ENCODE data around the gene UCP3. TPM values are rescaled to one million over a fixed set of nuclear protein-coding genes. Genes with fewer than 3 reads are reported as not detected.

UCP3 gene
- total and polyA plus RNA-seq, 10 of the 15 experiments (the other 5 are each of a cell fraction or from before 2014, with no cell fraction given) = 0.02 to 1.9 (median 0.94) TPM

- H3K9me3 ChIP-seq (replicated peaks; ENCODE audit: control insufficient read depth, insufficient read depth, low read length) = no peaks in the 10 kb centered on the region
- no peak overlapping the region for H3K4me3 ChIP-seq
- ChIA-PET CTCF (no interaction called here), POLR2A (interaction anchor here (0.5 kb wide), 1 partner anchor 30 kb away, joined by 4 read pairs; no protein-coding TSS in a partner anchor), RAD21 (ENCODE audit: unreplicated experiment) (no interaction called here), SMC1A (ENCODE audit: uncharacterized antibody, unreplicated experiment) (no interaction called here)
- peaks cover 0 to 1% of the 10 kb centered on the region in 2 experiments; a peak in 1 of 4 replicates for H3K36me3 ChIP-seq (ENCODE audit: control insufficient read depth in 2 of 2, insufficient read depth in 2 of 2, low read length in 1 of 2)
- no peak overlapping the region for H3K9ac ChIP-seq (ENCODE audit: control insufficient read depth, insufficient read depth, low read length)
- intact Hi-C loops (cut with micrococcal nuclease; ENCODE audit: unreplicated experiment) = loop anchor here (5.0 kb wide), 1 partner anchor 42 kb away; the partner anchor contains the start of gene UCP2
- ATAC-seq (no peak), DNase-seq (ENCODE audit: low read depth, low spot score) (no peak), FAIRE-seq (no peak)
- TF ChIP-seq SREBF1 (IDR thresholded peaks at IDR 0.05; ENCODE audit: low read length) = no peak
- no peak for TF ChIP-seq USF1 (IDR thresholded peaks at IDR 0.05; ENCODE audit: borderline replicate concordance, extremely low read length, insufficient read depth, low read depth, low read length)
- TF ChIP-seq STAT1 (conservative IDR thresholded peaks at IDR 0.05) = no peak
- no peak for TF ChIP-seq BRCA1 (IDR thresholded peaks at IDR 0.05; ENCODE audit: low read depth, low read length)
- TF ChIP-seq EZH2 (IDR thresholded peaks at IDR 0.05; ENCODE audit: borderline replicate concordance, control insufficient read depth, low read depth, low read length) = no peak
- TF ChIP-seq MEF2B (IDR thresholded peaks at IDR 0.05; ENCODE audit: partially characterized antibody, poor library complexity, severe bottlenecking) = no peak
- no peak for TF ChIP-seq CREB1 (IDR thresholded peaks at IDR 0.05; ENCODE audit: low read depth)
- no peak for TF ChIP-seq SRF (IDR thresholded peaks at IDR 0.05; ENCODE audit: low read depth in 2 of 2, low read length in 2 of 2)
- TF ChIP-seq BMI1 (IDR thresholded peaks at IDR 0.05; ENCODE audit: borderline replicate concordance) = no peak
- no peak for TF ChIP-seq HCFC1 (IDR thresholded peaks at IDR 0.05; ENCODE audit: low read length)
- TF ChIP-seq ZNF384 (IDR thresholded peaks at IDR 0.05; ENCODE audit: borderline replicate concordance, low read depth, low read length) = no peak
- TF ChIP-seq MLLT1 (IDR thresholded peaks at IDR 0.05) = no peak
- TF ChIP-seq SUPT20H (IDR thresholded peaks at IDR 0.05; ENCODE audit: borderline replicate concordance, control insufficient read depth, low read depth, low read length) = no peak
- no peak for TF ChIP-seq NBN (IDR thresholded peaks at IDR 0.05)
- H4K20me1 ChIP-seq (ENCODE audit: control insufficient read depth, insufficient read depth) = no peaks in the 10 kb centered on the region
- 94% methylated on average over 2 of the region's 2 CpGs for WGBS (ENCODE audit: insufficient coverage, insufficient replicate concordance, low lambda C conversion rate, missing lambda C conversion rate)
- in situ Hi-C loops (cut with MboI) = no loop called here
- BruUV-seq (replicated peaks) = no TSS peak
- no peaks in the 10 kb centered on the region for H3K79me2 ChIP-seq (ENCODE audit: control insufficient read depth, insufficient read depth, low read length)
- no peak overlapping the region for H3K27ac ChIP-seq (ENCODE audit: control insufficient read depth, insufficient read depth)
- no peak overlapping the region for H2AFZ ChIP-seq (ENCODE audit: control insufficient read depth, low read depth, low read length)
- H3K4me1 ChIP-seq (ENCODE audit: control insufficient read depth, insufficient read depth, low read length) = peaks cover 19% of the 10 kb centered on the region
- no peak overlapping the region for H3K4me2 ChIP-seq (ENCODE audit: control insufficient read depth, insufficient read depth)
- H3K27me3 ChIP-seq (replicated peaks in 1 of 2; ENCODE audit: control insufficient read depth in 2 of 2, insufficient read depth in 2 of 2, low read length in 1 of 2) = no peaks in the 10 kb centered on the region
These were observed 15.6 kb upstream of the UCP3 start for GRCh38 chr11:74024261-74025029.

All from GM12878 (cell line).